Umbilical cord (tissue), 2 donors: Measurements from ENCODE around the gene CPZ. TPM values are rescaled to one million over a fixed set of nuclear protein-coding genes. Genes with fewer than 3 reads are reported as not detected.
"Not testable (repeated sequence)": the region's sequence is repeated elsewhere in the genome, so short reads cannot be mapped to it uniquely, and the experiment has no call there.

Source experiments
- DNase-seq: peaks from one replicate; pipeline ENCODE4 v3.0.0-alpha.2; 2015; ENCODE audit warnings: low spot score
- total RNA-seq: library from RNA; depleted of rRNA; stranded (reverse); fragments of >200 nt; gene quantifications from one replicate; pipeline ENCODE4 v1.2.3, GENCODE V29; 2014; ENCODE audit warnings: low replicate concordance; ENCODE audit not compliant: insufficient read depth

Gene CPZ
- total RNA-seq, 1 donor from 2014 or later, result 80.4 TPM

DNA sequence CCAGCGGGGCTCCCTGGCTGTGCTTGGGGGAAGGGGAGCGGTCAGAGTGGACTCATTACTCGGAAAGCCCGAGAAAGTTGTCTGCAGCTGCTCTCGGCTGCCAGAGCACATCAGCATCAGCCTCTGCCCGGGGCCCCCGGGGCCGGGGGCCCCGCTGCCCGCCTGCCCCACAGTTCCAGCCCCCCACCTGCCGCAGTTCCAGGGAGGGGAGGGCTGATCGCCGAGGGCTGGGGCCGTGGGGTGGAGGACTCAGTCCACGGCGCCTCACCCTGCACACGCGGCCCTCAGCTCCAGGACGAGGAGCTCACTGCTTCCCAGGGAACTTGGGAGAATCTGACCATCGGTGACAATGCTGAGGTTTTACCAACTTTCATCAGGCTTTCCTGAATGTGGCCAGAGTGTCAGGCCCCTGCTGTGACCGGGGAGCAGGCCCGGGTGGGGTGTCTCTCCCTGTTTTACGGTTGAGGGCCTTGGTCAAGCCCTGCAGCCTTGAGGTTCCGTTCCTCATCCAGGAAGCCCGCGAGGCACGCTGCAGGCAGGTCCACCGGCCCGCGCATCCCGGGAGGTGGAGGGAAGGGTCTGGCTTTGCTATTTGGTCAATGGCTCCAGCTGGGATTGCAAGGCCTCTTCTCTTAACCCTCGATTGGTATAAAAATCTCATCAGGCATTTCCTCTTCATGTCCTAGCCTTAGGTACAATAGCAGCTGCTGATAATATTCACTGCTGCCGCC lies 57.2 kb downstream of the CPZ start:
- no peak for DNase-seq

DNA sequence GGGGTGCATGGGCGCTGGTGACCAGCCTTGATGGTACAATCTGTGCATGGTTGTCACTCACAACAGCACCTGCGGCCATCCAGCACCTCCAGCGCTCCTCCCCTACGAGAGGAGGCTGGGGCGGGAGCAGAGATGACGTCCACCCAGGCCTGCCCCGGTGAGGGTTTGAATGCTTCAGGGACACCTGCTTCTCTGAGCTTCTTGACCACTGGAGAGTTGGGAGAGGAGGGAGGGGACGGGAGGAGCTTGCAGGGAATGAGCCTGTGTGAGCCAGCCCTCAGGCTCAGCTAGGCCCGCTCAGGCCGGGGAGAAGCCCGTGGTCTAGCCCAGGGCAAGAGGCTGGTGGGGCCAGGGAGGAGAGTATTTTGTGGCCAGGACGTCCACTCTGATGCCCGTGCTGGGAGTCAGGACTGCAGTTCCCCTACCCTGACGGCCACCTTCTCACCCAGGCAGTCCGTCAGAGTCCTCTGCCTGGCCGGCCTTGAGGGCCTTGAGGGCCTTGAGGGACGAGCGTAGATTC lies 59.2 kb downstream of the CPZ start:
- no peak for DNase-seq

GRCh38 chr4:8652181-8653078 lies 59.9 kb downstream of the CPZ start:
- DNase-seq, result no peak

- DNase-seq, result no peak
Measured at GRCh38 chr4:8653326-8654000, 60.9 kb downstream of the CPZ start.

DNA sequence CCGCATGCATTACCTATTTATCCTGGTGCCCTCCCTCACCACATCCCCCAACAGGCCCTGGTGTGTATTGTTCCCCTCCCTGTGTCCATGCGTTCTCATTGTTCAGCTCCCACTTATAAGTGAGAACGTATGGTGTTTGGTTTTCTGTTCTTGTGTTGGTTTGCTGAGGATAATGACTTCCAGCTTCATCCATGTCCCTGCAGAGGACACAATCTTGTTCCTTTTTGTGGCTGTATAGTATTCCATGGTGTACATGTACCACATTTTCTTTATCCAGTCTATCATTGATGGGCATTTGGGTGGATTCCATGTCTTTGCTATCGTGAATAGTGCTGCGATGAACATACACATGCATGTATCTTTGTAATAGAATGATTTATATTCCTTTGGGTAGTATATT lies 61.6 kb downstream of the CPZ start:
- DNase-seq, result not testable (repeated sequence)

DNA sequence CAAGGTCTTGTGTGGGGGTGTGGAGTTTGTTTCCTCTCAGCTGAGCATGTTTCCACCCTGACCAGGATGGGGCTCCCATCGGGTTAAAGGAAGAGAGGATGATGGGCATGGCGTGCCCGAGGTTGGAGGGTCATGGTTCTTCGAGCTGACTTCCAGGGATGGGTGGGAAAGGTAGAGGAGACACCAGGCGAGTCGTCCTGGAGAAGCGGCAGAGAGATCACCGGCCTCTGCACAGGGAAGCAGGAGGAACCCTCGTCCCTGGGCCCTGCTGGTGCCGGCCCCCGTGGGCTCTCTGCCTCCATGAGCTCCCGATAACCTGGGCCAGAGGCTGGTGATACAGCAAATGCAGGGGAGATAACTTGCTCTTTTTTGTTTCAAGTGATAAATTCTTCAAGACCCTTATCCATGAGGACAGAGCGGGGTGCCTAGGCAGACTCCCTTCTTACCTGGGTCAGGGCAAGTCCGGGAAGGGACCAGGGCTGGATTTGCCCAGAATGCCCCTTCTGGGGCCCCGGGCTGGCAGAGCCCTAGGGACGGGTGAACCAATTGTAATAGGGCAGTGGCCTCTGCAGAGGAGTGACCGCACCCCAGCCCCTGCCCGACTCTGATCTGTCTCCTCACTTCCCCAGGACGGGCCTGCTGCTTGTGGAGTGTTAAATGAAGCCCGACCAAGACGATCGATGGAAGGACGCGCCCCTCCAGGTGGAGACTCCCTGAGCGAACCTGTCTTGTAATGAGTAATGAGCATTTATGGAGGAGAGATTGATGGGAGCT lies 63.0 kb downstream of the CPZ start:
- no peak for DNase-seq

DNA sequence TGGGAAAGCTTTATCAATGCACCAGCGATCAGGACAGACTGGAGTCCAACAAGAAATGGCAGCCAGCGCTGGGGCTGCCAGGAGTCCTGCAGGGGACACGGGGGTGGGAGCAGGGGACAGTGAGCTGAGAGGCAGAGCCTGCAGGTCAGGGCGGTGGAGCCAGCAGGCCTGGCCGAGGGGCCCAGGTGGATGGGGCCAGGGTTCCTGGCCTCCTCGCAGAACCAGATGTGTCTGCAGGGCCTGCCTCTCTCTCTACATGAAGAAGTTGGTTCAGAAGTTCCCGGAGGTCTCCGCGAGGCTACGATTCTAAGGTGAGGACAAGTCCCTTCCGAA lies 63.6 kb downstream of the CPZ start:
- DNase-seq, result no peak

DNA sequence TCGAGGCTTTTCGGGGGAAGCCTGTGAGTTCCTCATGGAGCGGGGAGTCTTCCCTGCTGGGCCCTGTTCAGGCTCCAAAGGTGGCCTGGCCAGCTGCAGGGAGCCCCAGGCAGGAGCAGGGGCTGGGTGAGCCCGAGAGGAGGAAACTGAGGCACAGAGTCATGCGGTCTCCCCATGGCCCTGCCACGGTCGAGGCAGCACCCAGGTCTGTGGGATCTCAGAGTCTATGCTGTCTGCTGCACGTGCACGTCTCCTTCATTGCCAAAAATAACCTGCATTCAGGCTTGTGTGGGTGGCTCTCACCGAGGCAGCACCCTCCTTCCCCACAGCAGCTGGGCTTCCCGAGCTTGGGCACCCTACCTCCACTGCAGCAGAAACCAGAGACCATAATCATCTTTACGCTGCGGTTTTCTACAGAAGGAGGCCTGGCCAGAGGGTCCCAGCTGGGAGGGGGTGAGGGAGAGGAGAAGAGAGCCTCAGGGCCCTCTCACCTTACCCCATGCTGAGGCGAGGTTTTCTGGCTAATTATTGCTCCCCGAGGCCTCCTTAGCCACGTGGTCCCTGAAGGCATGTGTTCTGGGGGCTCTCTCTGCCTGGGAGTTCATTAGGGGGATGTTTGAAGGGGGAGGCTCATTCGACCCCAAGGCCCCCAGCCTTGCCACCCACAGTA lies 64.3 kb downstream of the CPZ start:
- no peak for DNase-seq

GRCh38 chr4:8657381-8658088 lies 65.0 kb downstream of the CPZ start:
- no peak for DNase-seq

- no peak for DNase-seq
Measured at GRCh38 chr4:8662776-8663175, 70.2 kb downstream of the CPZ start.

GRCh38 chr4:8664031-8664805 lies 71.7 kb downstream of the CPZ start:
- no peak for DNase-seq

GRCh38 chr4:8664976-8665375 lies 72.4 kb downstream of the CPZ start:
- no peak for DNase-seq

DNA sequence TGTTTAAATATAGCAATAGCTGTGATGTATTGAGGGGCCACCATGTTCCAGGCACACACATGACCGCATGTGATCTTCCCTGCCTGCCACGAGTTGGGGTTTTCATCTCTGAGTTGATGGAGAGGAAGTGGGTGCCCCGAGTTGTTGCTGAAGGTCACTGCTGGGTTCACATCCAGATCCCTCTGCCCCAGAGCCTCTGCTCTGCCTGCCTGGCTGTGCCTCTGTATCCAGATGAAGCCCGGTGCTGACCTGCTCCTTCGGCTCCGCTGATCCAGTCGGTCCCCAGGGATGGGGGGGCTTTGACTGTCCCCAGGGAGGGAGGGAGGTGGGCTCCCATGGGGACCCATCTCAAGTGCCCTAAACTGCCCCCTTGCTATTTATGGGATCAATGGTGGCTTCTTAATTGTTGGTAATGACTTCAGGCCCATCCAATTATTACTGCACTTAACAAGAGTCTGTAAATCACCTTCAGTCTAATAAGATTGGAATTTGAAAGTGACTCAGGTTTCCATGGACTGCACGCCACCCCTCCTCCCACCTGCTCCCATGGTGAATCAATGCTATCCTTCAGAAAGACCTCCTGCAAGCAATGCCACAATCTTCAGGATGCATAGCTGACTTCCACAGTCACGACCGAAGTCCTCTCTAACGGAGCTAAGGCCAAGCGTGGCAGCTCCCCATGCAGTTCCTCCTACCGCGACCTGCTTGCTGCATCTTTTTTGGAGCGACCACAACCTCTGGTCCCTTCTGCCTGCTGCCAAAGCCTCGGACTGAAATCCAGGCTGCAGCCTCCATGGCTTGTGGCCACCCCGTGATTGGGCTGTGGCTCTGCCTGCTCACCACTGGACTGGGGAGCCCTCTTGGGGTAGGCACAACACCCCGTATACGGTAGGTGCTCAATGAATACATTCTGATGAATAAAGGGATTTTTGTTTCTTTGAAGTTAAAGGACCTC lies 73.1 kb downstream of the CPZ start:
- DNase-seq, result no peak

DNA sequence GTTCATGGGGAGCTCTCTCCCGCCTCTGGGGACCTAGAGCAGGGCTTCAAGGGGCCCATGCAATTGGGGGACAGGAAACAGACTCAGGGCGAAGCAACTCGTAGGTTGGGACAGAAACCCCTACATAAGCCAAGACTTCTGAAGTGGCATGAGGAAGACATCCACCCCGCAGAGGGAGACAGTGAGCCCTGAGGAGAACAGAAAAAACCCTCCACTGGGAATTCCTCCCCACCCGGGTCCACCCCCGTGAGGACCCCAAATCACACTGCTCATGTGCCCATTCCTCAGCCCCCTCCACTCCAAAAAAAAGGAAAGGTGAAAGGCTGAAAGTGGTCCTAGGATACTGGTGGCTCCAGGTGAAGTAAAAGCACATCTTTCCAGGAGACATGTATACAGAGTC lies 74.0 kb downstream of the CPZ start:
- no peak for DNase-seq
